ENCODE results near the gene CFAP46.

GRCh38 chr10:132837905-132838304 lies 104.5 kb downstream of the CFAP46 start:
- TF ChIP-seq CTCF (IDR thresholded peaks at IDR 0.05) = no peak
- no peak for TF ChIP-seq POLR2A (IDR thresholded peaks at IDR 0.05)

Measured in Peyer's patch (tissue), 4 donors.